Body of pancreas (tissue), 4 donors: ENCODE results near the gene PGA4.
"Not testable (repeated sequence)": the region's sequence is repeated elsewhere in the genome, so short reads cannot be mapped to it uniquely, and the experiment has no call there.

Experiments
- POLR2A ChIP-seq, 3 donors: fragments of 450-650 bp; IDR thresholded peaks; one replicate each; pipeline ENCODE4 v1.6.1; 2016; ENCODE audit warnings: antibody characterized with exemption in 3 of 3, mild to moderate bottlenecking in 2 of 3
- TF ChIP-seq, protein P1 (sequence below), 7 experiments: fragments of 450-650 bp in 4 of 7; fragments of 200-600 bp in 3 of 7; sonication (generic) in 3 of 7; IDR thresholded peaks; one replicate each; pipeline ENCODE4 v1.5.1; 2016 to 2019; ENCODE audit warnings: antibody characterized with exemption in 7 of 7

DNA sequence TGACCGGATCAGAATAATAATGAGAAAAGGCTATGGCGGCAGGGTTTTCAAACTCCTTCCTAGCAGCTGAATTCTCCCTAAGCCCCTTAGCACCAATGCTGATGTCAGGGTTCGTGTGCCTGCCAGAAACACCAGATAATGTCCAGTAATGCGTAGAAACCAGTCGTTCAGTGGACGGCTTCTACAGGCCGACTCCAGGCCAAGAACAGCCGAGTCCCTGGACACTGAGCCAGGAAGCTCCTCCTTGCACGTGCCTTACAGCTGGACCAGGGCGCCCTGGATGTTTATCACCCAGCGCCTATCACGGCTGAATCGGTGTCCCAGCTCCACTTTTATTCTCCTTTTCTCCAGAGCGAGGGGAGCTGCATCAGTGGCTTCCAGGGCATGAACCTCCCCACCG lies 9.9 kb upstream of the PGA4 start:
- TF ChIP-seq, protein P1, sequence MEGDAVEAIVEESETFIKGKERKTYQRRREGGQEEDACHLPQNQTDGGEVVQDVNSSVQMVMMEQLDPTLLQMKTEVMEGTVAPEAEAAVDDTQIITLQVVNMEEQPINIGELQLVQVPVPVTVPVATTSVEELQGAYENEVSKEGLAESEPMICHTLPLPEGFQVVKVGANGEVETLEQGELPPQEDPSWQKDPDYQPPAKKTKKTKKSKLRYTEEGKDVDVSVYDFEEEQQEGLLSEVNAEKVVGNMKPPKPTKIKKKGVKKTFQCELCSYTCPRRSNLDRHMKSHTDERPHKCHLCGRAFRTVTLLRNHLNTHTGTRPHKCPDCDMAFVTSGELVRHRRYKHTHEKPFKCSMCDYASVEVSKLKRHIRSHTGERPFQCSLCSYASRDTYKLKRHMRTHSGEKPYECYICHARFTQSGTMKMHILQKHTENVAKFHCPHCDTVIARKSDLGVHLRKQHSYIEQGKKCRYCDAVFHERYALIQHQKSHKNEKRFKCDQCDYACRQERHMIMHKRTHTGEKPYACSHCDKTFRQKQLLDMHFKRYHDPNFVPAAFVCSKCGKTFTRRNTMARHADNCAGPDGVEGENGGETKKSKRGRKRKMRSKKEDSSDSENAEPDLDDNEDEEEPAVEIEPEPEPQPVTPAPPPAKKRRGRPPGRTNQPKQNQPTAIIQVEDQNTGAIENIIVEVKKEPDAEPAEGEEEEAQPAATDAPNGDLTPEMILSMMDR (IDR thresholded peaks at IDR 0.05), result not testable (repeated sequence)
- not testable (repeated sequence) for TF ChIP-seq POLR2A (IDR thresholded peaks at IDR 0.05)
